ENCODE measurements around the gene ANKRD40CL.
A peak's percentile ranks its signal among the peaks of the same experiment; 100 is the strongest.

The ANKRD40CL gene

DNA sequence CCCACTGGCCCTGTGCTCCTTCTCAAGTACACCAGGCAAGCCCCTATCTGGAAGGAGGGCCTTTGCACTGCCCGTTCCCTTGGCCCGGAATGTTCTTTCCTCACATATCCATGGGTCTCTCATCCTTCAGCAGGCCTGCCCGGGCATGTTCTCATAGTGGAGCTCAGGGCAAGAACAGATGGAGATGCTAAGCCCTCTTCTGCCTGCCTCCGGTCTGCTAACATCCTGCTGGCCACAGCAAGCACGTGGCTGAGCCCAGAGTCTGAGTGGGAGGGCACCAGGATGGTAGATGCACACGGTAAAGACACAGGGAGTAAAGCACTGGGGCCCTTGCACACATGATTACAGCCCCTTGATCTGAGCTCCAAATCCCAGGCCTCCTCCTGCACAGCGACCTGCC, 19.8 kb upstream of the ANKRD40CL start:
- no peak for DNase-seq (ENCODE audit: low spot score)

- peak; percentile 77 for DNase-seq (ENCODE audit: low spot score)
Observed at GRCh38 chr17:50785946-50786570, 18.7 kb upstream of the ANKRD40CL start.

DNA sequence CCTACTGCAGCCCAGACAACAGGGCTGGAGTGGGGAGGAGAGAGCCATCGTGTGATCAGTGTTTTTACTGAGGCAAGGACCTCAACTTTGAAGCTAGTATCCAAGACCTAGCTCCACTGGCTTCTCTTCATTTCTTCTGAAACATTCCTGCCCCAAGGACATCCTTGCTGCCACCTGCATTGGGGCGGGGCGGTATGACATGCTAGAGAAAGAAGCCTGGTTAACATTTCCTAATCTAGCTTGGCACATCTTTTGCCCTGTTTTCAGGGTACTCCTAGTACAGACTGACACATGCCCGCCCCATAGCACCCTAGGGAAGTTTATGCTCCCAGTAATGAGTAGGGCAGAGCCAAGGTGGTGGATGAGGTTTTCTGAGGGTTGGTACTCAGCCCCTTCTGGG, 17.8 kb upstream of the ANKRD40CL start:
- DNase-seq (ENCODE audit: low spot score), result no peak

- DNase-seq (ENCODE audit: low spot score), result no peak
Observed at GRCh38 chr17:50783905-50784304, 16.6 kb upstream of the ANKRD40CL start.

DNA sequence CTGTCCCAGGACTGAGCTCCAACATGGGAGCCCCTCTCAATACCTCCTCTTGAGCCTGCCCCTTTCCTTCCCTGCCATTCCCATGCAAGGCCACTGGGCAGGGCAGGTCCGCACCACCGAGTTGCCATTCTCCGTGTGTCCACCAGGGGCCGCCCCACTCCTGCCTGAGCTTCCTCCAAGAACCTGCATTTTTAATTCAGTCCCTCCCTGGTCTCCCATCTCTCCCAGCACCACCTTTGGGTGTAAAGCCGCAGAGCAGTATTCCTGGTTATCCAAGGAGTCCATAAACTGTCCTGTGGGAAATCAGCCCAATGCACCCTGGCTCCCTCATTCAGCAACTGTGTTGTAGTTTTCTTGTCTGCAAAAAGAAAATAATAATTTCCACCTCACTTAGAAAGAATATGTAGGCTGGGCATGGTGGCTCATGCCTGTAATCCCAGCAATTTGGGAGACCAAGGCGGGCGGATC, 15.9 kb upstream of the ANKRD40CL start:
- peak; percentile 82 for DNase-seq (ENCODE audit: low spot score)

DNA sequence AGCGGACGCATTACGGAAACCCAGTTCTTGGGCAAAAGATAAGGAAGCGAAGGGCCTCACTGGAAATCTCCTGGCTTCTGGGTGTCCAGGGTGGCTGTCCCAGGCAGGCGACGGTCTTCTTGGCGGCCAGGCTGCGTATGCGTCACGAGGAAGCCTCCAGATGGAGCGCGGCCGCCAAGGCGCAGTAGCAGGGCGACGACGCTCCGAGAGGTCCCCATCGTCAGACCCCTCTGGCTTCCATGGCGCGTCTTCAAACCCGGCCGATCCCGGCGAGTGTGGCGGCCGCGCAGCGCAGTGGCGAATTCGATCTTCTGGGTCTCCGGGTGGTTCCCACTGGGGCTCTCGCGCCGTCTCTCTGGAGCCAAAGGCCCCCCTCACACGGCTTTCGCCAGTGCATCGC, 13.8 kb upstream of the ANKRD40CL start:
- no peak for DNase-seq (ENCODE audit: low spot score)

DNA sequence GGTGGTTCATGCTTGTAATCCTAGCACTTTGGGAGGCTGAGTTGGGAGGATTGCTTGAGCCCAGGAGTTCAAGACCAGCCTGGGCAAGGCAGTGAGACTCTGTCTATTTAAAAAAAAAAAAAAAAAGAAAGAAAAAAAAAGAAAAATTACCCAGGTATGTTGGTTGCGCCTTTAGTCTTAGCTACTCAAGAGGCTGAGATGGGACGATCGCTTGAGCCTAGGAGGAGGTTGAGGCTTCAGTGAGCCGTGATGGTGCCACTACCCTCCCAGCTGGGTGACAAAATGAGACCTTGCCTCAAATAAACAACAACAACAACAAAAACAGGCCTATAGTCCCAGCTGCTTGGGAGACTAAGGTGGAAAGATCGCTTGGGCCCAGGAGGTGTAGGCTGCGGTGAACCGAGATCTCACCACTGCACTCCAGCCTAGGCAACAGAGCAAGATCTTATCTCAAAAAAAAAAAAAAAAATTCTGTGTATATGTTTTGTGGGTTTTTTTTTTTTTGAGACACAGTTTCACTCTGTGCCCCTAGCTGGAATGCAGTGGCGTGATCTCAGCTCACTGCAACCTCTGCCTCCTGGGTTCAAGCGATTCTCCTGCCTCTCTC, 12.5 kb upstream of the ANKRD40CL start:
- DNase-seq (ENCODE audit: low spot score), result no peak

- DNase-seq (ENCODE audit: low spot score), result no peak
Observed at GRCh38 chr17:50778988-50779387, 11.7 kb upstream of the ANKRD40CL start.

DNA sequence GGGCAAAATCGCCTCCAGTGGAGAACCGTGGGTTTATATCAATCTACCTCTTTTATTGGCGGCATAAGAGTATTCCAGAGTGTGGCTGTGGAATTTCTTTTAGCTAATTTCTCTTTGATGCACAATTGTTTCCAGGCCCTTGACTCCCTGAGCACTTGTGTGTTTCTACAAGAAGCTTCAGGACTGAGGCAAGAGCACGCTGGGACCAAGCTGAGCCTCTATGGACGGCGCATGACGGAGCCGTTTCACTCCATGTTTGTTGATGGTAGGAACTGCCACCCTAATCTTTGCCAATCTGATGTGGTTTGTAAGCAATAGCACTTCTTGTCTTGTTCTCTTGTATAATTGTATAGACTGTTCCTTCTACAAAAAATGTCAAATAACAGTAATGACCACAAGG, 11.2 kb upstream of the ANKRD40CL start:
- DNase-seq (ENCODE audit: low spot score), result no peak

DNA sequence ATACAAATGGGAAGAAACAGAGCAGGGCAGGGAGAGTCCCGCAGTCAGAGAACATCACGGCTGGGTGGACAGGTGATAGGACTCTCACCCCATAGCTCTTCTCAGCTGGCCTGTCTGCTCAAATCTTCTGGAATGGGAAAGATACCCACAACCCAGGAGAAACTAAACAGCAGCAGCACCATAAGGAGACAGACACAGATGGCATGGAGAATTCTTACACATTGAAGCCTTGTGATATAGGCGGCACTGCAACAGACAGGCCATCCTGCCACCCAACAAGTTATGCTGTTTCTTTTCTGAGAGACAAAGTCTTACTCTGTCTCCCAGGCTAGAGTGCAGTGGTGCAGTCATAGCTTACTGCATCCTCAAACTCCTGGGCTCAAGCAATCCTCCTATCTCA, 8.6 kb upstream of the ANKRD40CL start:
- no peak for DNase-seq (ENCODE audit: low spot score)

DNA sequence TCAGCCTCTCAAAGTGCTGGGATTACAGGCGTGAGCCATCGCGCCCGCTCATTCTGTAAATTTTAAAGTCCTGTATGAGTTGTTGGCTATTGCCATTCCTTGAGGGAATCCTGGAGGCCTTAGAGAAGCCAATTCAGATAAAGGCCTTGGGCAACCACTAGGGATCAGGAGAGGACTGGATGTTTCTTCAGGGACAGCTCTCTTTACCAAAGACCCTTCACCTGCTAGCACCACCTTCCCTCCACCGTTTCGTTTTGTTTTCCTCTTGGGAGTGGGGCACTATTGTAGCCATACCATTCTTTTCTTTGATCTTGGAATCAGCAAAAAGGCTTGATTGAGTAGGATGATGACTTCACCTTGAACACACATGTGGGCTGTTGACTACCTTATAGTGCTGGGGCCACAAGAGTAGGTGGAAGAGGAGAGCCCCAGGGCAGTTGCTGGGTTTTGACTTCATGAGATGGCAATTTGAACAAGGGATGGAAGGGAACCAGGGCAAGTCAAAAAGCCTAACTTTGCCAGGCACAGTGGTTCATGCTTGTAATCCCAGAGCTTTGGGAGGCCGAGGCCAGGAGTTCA, 7.0 kb upstream of the ANKRD40CL start:
- no peak for DNase-seq (ENCODE audit: low spot score)

GRCh38 chr17:50771991-50772785, 4.9 kb upstream of the ANKRD40CL start:
- no peak for DNase-seq (ENCODE audit: low spot score)

- no peak for DNase-seq (ENCODE audit: low spot score)
Observed at GRCh38 chr17:50770346-50770745, 3.0 kb upstream of the ANKRD40CL start.

- no peak for DNase-seq (ENCODE audit: low spot score)
Observed at GRCh38 chr17:50769884-50770283, 2.6 kb upstream of the ANKRD40CL start.

GRCh38 chr17:50768346-50768761, 1.0 kb upstream of the ANKRD40CL start:
- DNase-seq (ENCODE audit: low spot score), result no peak

GRCh38 chr17:50767030-50767429, 288 bp downstream of the ANKRD40CL start:
- no peak for DNase-seq (ENCODE audit: low spot score)

- DNase-seq (ENCODE audit: low spot score), result no peak
Observed at GRCh38 chr17:50766222-50767023, 895 bp downstream of the ANKRD40CL start.

DNA sequence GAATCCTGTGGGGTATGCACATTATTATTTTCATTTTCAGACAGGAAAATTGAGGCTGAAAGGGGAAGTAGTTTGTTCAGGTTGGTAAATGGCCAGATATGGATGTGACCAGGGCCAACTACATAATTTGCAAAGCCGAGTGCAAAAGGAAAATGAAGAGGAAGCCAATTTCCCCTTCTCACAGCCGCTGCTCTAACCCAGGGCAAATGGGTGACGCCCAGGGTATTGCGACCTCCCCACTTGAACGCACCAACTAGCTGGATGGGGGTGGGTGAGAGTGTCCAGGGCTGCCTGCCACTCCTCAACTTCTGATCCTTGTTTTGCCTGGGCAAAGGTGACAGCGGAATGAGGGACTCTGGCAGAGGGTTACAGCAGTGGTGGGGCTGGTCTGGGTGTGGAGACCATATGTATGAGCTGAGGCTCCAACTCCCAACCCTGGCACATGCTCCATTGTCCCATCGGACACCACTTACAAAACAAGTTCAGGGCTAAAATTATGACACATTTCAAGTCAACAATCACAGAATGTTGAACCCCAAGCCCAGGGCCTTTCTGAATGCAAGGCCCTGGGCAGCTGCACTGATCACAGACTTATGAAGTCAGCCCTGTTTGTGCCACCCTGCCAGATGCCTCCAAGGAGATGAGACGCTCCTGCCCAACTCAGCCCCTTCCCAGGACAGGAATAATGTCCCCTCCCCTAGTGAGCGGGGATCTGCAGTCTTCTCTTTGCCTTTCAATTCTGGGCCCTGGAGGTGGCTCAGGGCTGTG, 1.7 kb downstream of the ANKRD40CL start:
- no peak for DNase-seq (ENCODE audit: low spot score)

GRCh38 chr17:50764734-50765149, 2.6 kb downstream of the ANKRD40CL start:
- no peak for DNase-seq (ENCODE audit: low spot score)

- DNase-seq (ENCODE audit: low spot score), result no peak
Observed at GRCh38 chr17:50763716-50764475, 3.4 kb downstream of the ANKRD40CL start.
